ENCODE results near the gene PIGZ. TPM values are rescaled to one million over a fixed set of nuclear protein-coding genes. Genes with fewer than 3 reads are reported as not detected.

The PIGZ gene
- total RNA-seq, 1 donor from 2014 or later: 0.96 TPM

GRCh38 chr3:197007953-197008352, 39.3 kb upstream of the PIGZ start:
- TF ChIP-seq CTCF (IDR thresholded peaks at IDR 0.05): no peak
- intact Hi-C loops (cut with DNase I): no loop called here
- Histone ChIP-seq H3K4me3 (no peak overlapping the region), H3K4me1 (peaks cover 0 to 6% of the 10 kb centered on the region in 2 donors), H3K36me3 (no peaks in the 10 kb centered on the region), H3K27me3 (no peaks in the 10 kb centered on the region), H3K9me3 (no peaks in the 10 kb centered on the region), H3K27ac (no peak overlapping the region)
- DNase-seq (ENCODE audit: low spot score in 2 of 2): no peak

GRCh38 chr3:197007296-197007940, 38.8 kb upstream of the PIGZ start:
- no peak for DNase-seq (ENCODE audit: low spot score in 2 of 2)
- no peaks in the 10 kb centered on the region for H3K36me3 ChIP-seq
- intact Hi-C loops (cut with DNase I): no loop called here
- no peaks in the 10 kb centered on the region for H3K27me3 ChIP-seq
- no peak overlapping the region for H3K4me3 ChIP-seq
- peaks cover 0 to 6% of the 10 kb centered on the region in 2 donors for H3K4me1 ChIP-seq
- no peaks in the 10 kb centered on the region for H3K9me3 ChIP-seq
- no peak overlapping the region for H3K27ac ChIP-seq
- no peak for TF ChIP-seq CTCF (IDR thresholded peaks at IDR 0.05)

GRCh38 chr3:197006860-197007259, 38.2 kb upstream of the PIGZ start:
- no peaks in the 10 kb centered on the region for H3K27me3 ChIP-seq
- no peak for TF ChIP-seq CTCF (IDR thresholded peaks at IDR 0.05)
- H3K4me1 ChIP-seq: peaks cover 0 to 8% of the 10 kb centered on the region in 2 donors
- DNase-seq (ENCODE audit: low spot score in 2 of 2): no peak
- H3K4me3 ChIP-seq: no peak overlapping the region
- no peak overlapping the region for H3K27ac ChIP-seq
- intact Hi-C loops (cut with DNase I): no loop called here
- H3K36me3 ChIP-seq: no peaks in the 10 kb centered on the region
- no peaks in the 10 kb centered on the region for H3K9me3 ChIP-seq

GRCh38 chr3:197006446-197006845, 37.8 kb upstream of the PIGZ start:
- no peak for TF ChIP-seq CTCF (IDR thresholded peaks at IDR 0.05)
- DNase-seq (ENCODE audit: low spot score in 2 of 2): no peak
- no peak overlapping the region for H3K27ac ChIP-seq
- H3K9me3 ChIP-seq: no peaks in the 10 kb centered on the region
- H3K27me3 ChIP-seq: no peaks in the 10 kb centered on the region
- peaks cover 0 to 8% of the 10 kb centered on the region in 2 donors for H3K4me1 ChIP-seq
- H3K36me3 ChIP-seq: no peaks in the 10 kb centered on the region
- intact Hi-C loops (cut with DNase I): no loop called here
- no peak overlapping the region for H3K4me3 ChIP-seq

- intact Hi-C loops (cut with DNase I): loop anchor here (2.0 kb wide), 2 partner anchors 25 to 183 kb away; partner anchors contain the start of gene MELTF
- TF ChIP-seq CTCF (IDR thresholded peaks at IDR 0.05): no peak
- Histone ChIP-seq H3K9me3 (no peaks in the 10 kb centered on the region), H3K27me3 (no peaks in the 10 kb centered on the region), H3K4me1 (peaks cover 0 to 8% of the 10 kb centered on the region in 2 donors), H3K27ac (peak overlapping the region; percentile 51 to 90), H3K4me3 (peak overlapping the region; percentile 75 to 77), H3K36me3 (no peaks in the 10 kb centered on the region)
- DNase-seq (ENCODE audit: low spot score in 2 of 2): no peak
Measured at GRCh38 chr3:197003461-197004385, 35.1 kb upstream of the PIGZ start.

Measured in ascending aorta (tissue), 2 donors.